COLO829 (cell line): ENCODE results near the gene CRAT.

Experiments used
- DNase-seq: peaks from one replicate; pipeline ENCODE4 v3.0.0; 2012; ENCODE audit warnings: low spot score

The CRAT gene

GRCh38 chr9:129110740-129111527 lies at the start of gene CRAT, which contains the start of gene PTPA:
CRAT (minus strand) TSS chr9:129110793; CDS start chr9:129110509, 284 bp downstream.
PTPA (plus strand) TSS chr9:129111415; CDS start chr9:129111601, 186 bp downstream.
- DNase-seq: peak; percentile 100

GRCh38 chr9:129156163-129156562 lies 45.6 kb upstream of the CRAT start:
- DNase-seq: no peak

- no peak for DNase-seq
Observed at GRCh38 chr9:129154866-129155477, 44.4 kb upstream of the CRAT start.

- no peak for DNase-seq
Observed at GRCh38 chr9:129151469-129151868, 40.9 kb upstream of the CRAT start.

- no peak for DNase-seq
Observed at GRCh38 chr9:129150672-129151211, 40.1 kb upstream of the CRAT start.

- no peak for DNase-seq
Observed at GRCh38 chr9:129150122-129150521, 39.5 kb upstream of the CRAT start.

- no peak for DNase-seq
Observed at GRCh38 chr9:129149442-129149841, 38.8 kb upstream of the CRAT start.

GRCh38 chr9:129148463-129149204 lies 38.0 kb upstream of the CRAT start:
- DNase-seq: no peak

GRCh38 chr9:129146441-129146941 lies 35.9 kb upstream of the CRAT start:
- no peak for DNase-seq

GRCh38 chr9:129145841-129146292 lies 35.3 kb upstream of the CRAT start:
- DNase-seq: no peak

- no peak for DNase-seq
Observed at GRCh38 chr9:129145316-129145715, 34.7 kb upstream of the CRAT start.

- DNase-seq: peak; percentile 98
Observed at GRCh38 chr9:129143031-129143927, 32.7 kb upstream of the CRAT start.

- DNase-seq: no peak
Observed at GRCh38 chr9:129142138-129142935, 31.7 kb upstream of the CRAT start.

- DNase-seq: peak; percentile 82
Observed at GRCh38 chr9:129141066-129142041, 30.8 kb upstream of the CRAT start.

- DNase-seq: peak; percentile 42
Observed at GRCh38 chr9:129140397-129141065, 29.9 kb upstream of the CRAT start.

GRCh38 chr9:129139993-129140396 lies 29.4 kb upstream of the CRAT start:
- peak; percentile 99 for DNase-seq

- peak; percentile 86 for DNase-seq
Observed at GRCh38 chr9:129139233-129139992, 28.8 kb upstream of the CRAT start.
